T-helper 17 cell (primary cell): ENCODE results near the gene RPTOR. TPM values are rescaled to one million over a fixed set of nuclear protein-coding genes. Genes with fewer than 3 reads are reported as not detected.

Experiments
- ATAC-seq: fragments of 150-1000 bp; cut with Tn5 transposase; 2 replicates; pipeline ENCODE4 v1.10.0; 2021; ENCODE audit warnings: mild to moderate bottlenecking, moderate library complexity
- DNase-seq, 3 donors: peaks; one replicate each; pipeline versions ENCODE4 v3.0.0 to v3.0.0-alpha.2; 2020 to 2021
- H3K9me3 ChIP-seq: one replicate; pipeline ENCODE4 v1.7.0; 2013; ENCODE audit warnings: low read length, mild to moderate bottlenecking; ENCODE audit not compliant: control insufficient read depth, poor library complexity, severe bottlenecking
- H3K27ac Mint-ChIP-seq: one replicate; pipeline ENCODE4 v1.8.0; 2022; ENCODE audit warnings: mild to moderate bottlenecking, moderate library complexity, mixed read lengths
- H3K27me3 Mint-ChIP-seq: one replicate; pipeline ENCODE4 v1.8.0; 2022; ENCODE audit warnings: mixed read lengths
- H3K36me3 Mint-ChIP-seq: one replicate; pipeline ENCODE4 v1.8.0; 2022; ENCODE audit warnings: low read depth, mixed read lengths
- H3K4me1 Mint-ChIP-seq: one replicate; pipeline ENCODE4 v1.8.0; 2022; ENCODE audit warnings: mild to moderate bottlenecking, mixed read lengths
- H3K4me3 Mint-ChIP-seq: one replicate; pipeline ENCODE4 v1.8.0; 2022; ENCODE audit warnings: mild to moderate bottlenecking, moderate library complexity, mixed read lengths
- total RNA-seq, 4 donors: library from RNA in 2 of 4; stranded (reverse) in 2 of 4; gene quantifications; one replicate each; pipeline ENCODE4 v1.2.3 and lab custom pipeline; 2022 to 2026

RPTOR gene
- total RNA-seq, 2 donors from 2014 or later = 55.1 to 61.5 TPM

DNA sequence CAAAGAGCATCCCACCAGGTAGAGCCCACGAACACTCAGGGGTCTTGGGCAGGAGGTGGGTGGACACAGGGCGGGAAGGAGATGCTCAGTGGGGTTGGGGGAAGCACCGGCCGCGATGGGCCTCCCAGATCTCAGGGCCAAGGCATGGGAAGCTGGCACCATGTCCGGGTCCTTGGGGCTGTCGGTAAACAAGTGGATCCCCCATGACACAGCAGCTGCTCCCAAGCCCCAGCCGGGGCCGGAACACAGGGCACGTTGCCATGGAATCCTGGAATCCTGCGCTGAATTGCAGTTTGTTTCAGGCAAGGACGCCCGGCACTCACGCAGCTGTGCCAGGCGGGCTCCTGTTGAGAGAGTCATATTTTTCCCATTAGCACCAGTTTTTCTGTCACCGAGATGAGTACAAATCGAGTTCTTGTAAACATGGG is 424.0 kb downstream of the RPTOR start:
- no peaks in the 10 kb centered on the region for H3K9me3 ChIP-seq
- no peak overlapping the region for H3K4me3 Mint-ChIP-seq
- peaks cover 2% of the 10 kb centered on the region for H3K36me3 Mint-ChIP-seq
- H3K4me1 Mint-ChIP-seq = peaks cover 7% of the 10 kb centered on the region
- no peaks in the 10 kb centered on the region for H3K27me3 Mint-ChIP-seq
- ATAC-seq (no peak), DNase-seq (no peak)
- peak overlapping the region; percentile 47 for H3K27ac Mint-ChIP-seq

DNA sequence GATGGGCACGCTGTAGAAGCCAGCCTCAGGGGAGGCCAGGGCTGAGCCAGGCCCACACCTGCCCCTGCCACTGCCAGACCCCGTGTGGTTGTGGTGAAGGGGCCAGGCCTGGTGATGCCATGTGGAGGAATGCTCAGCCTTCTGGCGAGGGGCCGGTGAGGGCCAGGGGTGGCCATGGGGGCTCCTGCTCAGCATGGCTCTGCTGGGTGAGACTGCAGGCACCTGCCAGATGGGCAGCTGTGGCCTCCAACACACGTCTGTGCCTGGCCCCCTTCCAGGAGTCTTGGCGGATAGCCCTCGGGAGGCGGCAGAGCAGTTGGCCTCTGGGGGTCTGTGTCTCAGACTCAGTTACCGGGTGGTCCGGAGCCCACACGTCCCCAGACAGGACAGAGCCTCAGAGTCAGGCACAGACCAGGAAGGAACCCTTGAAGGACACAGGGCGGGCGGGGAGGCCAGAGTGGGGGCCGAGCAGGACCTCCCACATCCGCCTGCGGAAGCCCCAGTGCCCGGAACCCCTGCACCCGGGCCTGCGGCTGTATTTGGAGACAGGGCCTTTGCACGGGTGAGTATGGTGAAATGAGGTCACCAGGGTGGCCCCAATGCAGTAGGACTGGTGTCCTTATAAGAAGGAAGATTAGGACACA is 424.5 kb downstream of the RPTOR start:
- Mint-ChIP-seq H3K27me3 (peaks cover 3% of the 10 kb centered on the region), H3K36me3 (peaks cover 2% of the 10 kb centered on the region), H3K4me3 (no peak overlapping the region), H3K27ac (no peak overlapping the region), H3K4me1 (peaks cover 7% of the 10 kb centered on the region)
- H3K9me3 ChIP-seq = no peaks in the 10 kb centered on the region
- ATAC-seq = no peak
- DNase-seq = no peak

DNA sequence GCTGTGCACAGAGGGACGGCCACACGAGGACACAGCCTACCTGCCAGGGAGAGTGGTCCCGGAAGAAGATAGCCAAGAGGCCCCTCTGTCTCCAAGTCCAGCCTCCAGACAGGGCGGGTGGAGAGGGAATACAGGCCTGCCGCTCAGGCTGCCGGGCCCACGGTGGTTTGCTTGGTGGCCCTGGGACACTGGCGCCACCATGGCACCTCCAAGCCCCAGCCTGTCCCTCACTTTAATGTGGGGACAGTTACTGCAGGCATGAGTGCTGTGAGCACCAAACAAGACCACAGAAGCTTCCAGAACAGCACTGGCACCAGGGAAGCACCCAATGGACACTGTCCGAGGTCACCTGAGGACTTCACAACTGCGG is 425.0 kb downstream of the RPTOR start:
- DNase-seq = no peak
- Mint-ChIP-seq H3K36me3 (peaks cover 4% of the 10 kb centered on the region), H3K27ac (no peak overlapping the region), H3K4me3 (no peak overlapping the region), H3K27me3 (peaks cover 8% of the 10 kb centered on the region), H3K4me1 (peaks cover 7% of the 10 kb centered on the region)
- H3K9me3 ChIP-seq = no peaks in the 10 kb centered on the region
- ATAC-seq = no peak

DNA sequence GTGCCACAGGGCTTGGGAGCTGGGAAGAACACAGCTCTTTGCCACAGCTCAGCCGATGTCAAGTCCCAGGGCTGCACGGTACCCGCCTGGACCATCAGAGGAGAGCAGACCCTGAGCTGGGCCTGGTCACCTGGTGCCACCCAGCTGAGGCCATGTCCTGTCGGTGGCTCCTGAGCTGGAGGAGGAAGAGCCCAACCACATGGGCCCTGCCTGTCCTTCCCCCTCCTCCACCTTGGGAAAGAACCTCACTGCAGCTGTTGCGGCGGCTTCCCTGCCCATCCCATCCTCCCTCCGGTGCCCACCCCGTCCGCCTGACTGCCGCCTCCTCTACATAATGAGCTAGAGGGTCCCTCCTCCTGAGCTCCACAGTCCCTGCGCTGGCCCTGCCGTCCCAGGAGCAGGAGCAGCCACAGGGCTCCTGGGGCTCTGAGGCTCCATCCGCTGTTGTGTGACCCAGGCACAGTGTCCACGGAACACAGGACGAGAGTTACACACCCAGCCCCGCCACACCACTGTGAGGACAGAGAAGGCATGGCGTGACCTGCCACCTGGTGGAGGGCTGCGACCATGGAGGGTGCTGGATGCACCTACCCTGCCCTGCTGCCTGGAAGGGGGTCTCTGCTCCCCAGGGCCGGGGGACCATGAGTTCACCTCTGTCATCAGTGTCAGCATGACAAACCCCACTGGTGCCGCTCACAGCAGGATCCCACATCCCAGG is 425.6 kb downstream of the RPTOR start:
- no peaks in the 10 kb centered on the region for H3K9me3 ChIP-seq
- Mint-ChIP-seq H3K27me3 (peaks cover 13% of the 10 kb centered on the region), H3K4me1 (peaks cover 7% of the 10 kb centered on the region), H3K27ac (no peak overlapping the region), H3K36me3 (peaks cover 4% of the 10 kb centered on the region), H3K4me3 (peak overlapping the region; percentile 49)
- peak; percentile 72 for ATAC-seq
- peak in 1 of 3 donors; percentile 37 for DNase-seq

DNA sequence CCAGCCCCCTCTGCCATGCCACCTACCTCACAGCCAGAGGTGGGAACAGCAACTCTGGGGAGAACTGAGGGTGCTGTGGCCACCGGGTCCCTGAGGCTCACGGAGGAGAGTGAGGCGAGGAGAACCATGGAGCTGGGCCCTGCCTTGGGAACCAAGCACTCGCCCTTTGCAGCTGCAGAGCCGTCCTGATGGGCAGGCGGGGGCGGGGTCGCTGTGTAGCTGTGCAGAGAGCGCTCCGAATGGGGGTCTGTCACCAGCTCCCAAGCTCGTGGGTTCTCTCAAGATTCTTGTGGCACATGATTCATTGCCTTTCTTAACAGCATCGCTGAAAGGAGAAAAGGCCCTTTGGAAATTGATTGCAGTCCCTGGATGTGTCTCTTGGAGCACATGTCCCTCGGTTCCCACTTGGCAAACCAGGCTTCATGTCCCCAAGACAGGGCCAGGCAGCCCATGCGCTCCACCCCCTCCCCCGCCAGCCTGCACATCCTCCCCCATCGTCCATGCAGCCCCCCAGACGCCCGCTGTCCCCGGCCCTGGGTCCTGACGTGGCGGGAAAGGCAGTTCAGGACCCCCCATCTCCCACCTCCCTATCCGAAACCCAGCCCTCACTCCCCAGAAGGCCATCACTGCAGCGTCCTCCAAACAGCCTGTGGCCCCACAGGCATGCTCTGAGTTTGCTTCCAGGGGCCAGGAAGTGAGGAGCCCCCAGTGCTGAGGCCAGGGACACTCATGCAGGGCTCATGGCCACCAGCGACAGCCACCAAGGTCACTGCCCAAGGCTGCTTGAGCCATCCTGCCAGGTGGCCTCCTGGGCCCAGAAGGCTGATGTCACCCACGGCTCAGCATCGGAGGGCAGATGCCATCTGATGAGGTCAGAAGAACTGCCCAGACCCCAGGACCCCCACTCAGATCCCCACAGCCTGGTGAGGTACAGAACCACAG is 426.4 kb downstream of the RPTOR start:
- no peak overlapping the region for H3K27ac Mint-ChIP-seq
- no peaks in the 10 kb centered on the region for H3K9me3 ChIP-seq
- peaks cover 2% of the 10 kb centered on the region for H3K36me3 Mint-ChIP-seq
- DNase-seq = no peak
- no peak overlapping the region for H3K4me3 Mint-ChIP-seq
- ATAC-seq = no peak
- H3K27me3 Mint-ChIP-seq = peaks cover 13% of the 10 kb centered on the region
- peaks cover 7% of the 10 kb centered on the region for H3K4me1 Mint-ChIP-seq

DNA sequence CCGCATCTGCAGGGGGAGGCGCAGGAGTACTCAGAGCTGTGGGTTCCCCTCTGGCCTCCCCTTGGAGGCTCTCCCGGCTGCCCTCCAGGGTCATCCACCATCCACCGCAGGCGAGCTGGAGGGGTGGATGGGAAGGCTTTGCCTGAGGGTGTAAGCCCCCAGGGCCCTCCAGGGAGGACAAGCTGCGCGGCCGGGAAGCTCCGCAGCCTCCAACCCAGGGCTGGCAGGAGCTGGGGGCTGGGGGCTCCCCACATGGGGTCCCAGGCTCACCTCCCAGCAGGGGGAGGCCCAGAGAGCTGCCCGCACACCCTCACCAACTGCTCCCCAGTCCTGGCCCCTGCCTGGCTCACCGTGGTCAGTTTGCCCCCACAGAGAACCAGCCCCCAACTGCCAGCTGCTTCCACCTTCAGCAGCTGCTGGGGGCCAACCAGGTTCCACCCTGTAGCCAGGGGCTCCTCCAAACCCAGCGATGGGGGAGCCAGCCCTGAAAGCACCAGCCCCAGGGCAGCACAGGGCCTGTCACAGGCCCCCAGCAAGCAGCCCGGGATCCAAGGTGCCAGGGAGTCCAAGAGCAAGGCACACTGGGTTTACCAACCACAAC is 427.2 kb downstream of the RPTOR start:
- peaks cover 13% of the 10 kb centered on the region for H3K27me3 Mint-ChIP-seq

DNA sequence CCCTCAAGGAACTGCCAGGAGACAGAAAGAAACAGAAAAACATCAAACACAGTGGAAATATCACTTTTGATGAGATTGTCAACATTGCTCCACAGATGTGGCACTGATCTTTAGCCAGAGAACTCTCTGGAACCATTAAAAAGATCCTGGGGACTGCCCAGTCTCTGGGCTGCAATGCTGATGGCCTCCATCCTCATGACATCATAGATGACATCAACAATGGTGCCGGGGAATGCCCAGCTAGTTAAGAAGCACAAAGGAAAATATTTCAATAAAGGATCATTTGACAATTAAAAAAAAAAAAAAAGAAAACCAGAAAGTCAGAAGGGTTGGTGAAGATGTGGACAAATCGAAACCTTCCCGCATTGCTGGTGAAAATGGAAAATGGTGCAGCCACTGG is 432.1 kb downstream of the RPTOR start:
- Mint-ChIP-seq H3K4me3 (no peak overlapping the region), H3K27ac (no peak overlapping the region), H3K36me3 (peaks cover 9% of the 10 kb centered on the region), H3K4me1 (peaks cover 9% of the 10 kb centered on the region), H3K27me3 (peaks cover 32% of the 10 kb centered on the region)
- H3K9me3 ChIP-seq = no peaks in the 10 kb centered on the region
- no peak for ATAC-seq
- no peak for DNase-seq

More for the DNA sequence above, 427.2 kb downstream of the RPTOR start:
- Mint-ChIP-seq H3K4me1 (peaks cover 7% of the 10 kb centered on the region), H3K4me3 (no peak overlapping the region), H3K27ac (no peak overlapping the region), H3K36me3 (peaks cover 2% of the 10 kb centered on the region)
- ATAC-seq (no peak), DNase-seq (no peak)
- no peaks in the 10 kb centered on the region for H3K9me3 ChIP-seq

DNA sequence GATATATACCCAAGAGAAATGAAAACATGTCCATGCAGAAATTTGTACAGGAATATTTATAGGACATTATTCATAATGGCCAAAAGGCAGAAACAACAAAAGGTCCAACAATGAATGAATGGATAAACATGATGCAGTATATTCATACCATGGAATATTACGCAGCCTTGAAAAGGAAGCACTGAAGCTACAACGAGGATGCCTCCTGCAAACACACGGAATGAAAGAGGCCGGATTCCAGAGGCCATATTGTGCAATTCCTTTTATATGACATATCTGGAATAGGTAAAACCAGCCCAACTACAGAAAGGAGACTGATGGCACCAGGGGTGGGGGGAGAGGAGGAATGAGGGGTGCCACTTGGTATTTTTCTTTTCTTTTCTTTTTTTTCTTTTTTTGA is 432.5 kb downstream of the RPTOR start:
- no peak for DNase-seq
- H3K4me3 Mint-ChIP-seq = no peak overlapping the region
- no peaks in the 10 kb centered on the region for H3K9me3 ChIP-seq
- peaks cover 32% of the 10 kb centered on the region for H3K27me3 Mint-ChIP-seq
- no peak for ATAC-seq
- peaks cover 9% of the 10 kb centered on the region for H3K4me1 Mint-ChIP-seq
- H3K36me3 Mint-ChIP-seq = peaks cover 9% of the 10 kb centered on the region
- H3K27ac Mint-ChIP-seq = no peak overlapping the region

DNA sequence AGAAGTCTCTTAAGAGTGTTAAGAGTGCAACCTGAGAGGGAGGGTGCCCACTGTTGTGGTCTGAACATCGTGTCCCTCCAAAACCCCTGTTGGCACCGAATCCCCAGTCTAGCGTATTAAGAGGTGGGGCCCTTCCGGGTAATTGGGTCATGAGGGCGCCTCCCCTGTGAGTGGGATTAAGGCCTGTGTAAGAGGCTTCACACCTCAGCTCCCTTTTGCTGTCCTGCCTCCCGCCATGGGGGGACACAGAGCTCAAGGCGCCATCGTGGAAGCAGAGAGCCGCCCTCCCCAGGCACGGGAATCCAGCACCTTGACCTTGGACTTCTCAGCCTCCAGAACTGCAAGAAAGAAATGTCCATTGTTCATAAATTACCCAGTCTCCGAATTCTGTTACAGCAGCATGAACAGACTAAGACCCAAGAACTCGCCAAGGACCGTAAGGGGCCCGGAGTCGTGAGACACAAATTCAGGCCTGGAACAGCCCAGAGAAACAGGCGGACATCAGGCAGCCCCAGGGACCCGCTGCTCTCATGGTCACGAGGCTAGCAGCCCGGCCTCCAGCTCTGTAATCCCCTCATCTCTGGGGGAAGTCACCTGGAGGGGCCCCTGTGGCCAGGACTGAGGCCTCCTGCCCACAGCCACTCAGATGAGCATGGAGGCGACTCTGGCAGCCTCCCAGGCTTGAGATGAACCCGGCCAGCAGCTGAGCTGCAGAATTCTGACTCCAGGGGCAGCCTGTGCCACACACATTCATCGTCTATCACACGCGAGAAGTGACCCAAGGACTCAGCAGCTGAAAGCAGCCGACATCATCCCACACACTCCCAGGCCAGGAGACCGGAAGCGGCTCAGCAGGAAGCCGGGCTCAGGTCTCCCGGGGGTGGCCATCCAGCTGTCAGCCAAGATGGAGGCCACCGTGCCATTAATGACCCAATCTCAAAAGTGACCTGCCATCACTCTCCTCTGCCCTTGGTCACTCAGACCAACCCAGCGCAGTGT is 434.2 kb downstream of the RPTOR start:
- peaks cover 9% of the 10 kb centered on the region for H3K4me1 Mint-ChIP-seq
- H3K9me3 ChIP-seq = no peaks in the 10 kb centered on the region
- DNase-seq = no peak
- no peak overlapping the region for H3K4me3 Mint-ChIP-seq
- ATAC-seq = no peak
- H3K27ac Mint-ChIP-seq = no peak overlapping the region
- H3K27me3 Mint-ChIP-seq = peaks cover 32% of the 10 kb centered on the region
- peaks cover 9% of the 10 kb centered on the region for H3K36me3 Mint-ChIP-seq

DNA sequence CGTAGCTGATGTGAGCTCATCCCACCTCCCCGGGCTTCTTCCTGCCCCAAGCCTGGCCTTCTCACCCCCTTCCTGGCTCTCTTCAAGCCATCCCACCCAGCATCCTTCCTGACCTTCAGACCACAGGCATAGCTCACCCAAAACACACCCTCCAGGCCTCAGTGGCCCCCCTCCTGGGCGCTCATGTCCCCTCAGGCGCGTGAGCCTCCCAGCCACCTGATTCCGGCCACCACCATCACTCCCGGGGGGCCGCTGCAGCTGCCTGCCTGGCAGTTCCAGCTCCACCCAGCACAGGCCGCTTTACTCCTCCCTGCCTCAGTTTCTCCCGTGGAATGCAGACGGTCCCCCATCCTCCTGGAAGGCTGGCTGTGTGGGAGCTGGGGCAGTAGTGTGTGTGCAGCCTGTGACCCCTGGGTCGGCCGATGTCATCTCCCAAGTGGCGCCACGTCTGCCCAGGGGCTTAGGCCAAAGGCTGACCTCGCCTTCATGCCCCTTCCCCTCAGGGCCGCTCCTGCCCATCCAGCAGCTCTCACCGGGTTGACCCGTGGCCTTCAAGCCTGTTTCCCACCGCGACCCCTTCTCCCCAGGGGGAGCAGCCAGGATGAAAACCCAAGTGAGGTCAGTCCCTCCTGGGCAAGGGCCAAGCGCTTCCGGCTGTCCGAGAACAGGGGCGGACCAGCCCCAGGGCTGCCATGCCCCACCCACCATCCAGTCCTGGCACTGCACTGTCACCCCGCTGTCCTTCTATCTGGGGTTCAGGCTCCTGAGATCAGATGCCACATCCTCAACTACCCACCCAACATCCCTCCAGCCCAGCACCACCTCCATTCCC is 435.1 kb downstream of the RPTOR start:
- H3K27me3 Mint-ChIP-seq = peaks cover 23% of the 10 kb centered on the region
- H3K4me1 Mint-ChIP-seq = peaks cover 9% of the 10 kb centered on the region
- ATAC-seq (no peak), DNase-seq (no peak)
- H3K36me3 Mint-ChIP-seq = peaks cover 7% of the 10 kb centered on the region
- H3K4me3 Mint-ChIP-seq = no peak overlapping the region
- no peak overlapping the region for H3K27ac Mint-ChIP-seq
- H3K9me3 ChIP-seq = no peaks in the 10 kb centered on the region

DNA sequence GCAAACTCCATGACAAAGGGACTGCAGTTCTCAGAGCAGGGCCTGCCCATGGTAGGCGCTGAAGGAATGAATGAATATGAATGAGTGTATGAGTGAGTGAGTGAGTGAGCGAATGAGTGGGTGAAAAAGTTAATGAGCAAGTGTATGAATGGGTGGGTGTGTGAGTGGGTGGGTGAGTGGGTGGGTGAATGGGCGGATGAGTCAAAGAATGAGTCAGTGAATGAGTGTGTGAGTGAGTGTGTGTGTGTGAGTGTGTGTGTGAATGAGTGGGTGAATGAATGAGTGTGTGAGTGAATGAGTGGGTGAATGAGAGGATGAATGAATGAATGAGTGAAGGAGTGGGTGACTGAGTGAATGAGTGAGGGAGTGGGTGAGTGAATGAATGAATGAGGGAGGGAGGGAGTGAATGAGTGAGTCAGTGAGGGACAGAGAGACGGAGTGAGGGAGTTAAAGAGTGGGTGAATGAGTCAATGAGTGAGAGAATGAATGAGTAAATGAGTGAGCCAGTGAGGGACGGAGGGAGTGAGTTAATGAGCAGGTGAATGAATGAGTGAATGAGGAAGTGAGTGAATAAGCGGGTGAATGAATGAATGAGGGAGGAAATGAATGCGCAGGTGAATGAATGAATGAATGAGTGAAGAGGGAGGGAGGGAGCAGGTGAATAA is 435.9 kb downstream of the RPTOR start:
- DNase-seq = no peak
- peaks cover 19% of the 10 kb centered on the region for H3K27me3 Mint-ChIP-seq
- no peak overlapping the region for H3K27ac Mint-ChIP-seq
- H3K36me3 Mint-ChIP-seq = peaks cover 7% of the 10 kb centered on the region
- no peak for ATAC-seq
- H3K4me3 Mint-ChIP-seq = peak overlapping the region; percentile 72
- H3K9me3 ChIP-seq = no peaks in the 10 kb centered on the region
- peaks cover 9% of the 10 kb centered on the region for H3K4me1 Mint-ChIP-seq
